Measurements from ENCODE around the gene C9orf57. TPM values are rescaled to one million over a fixed set of nuclear protein-coding genes. Genes with fewer than 3 reads are reported as not detected.
"Not testable (repeated sequence)": the region's sequence is repeated elsewhere in the genome, so short reads cannot be mapped to it uniquely, and the experiment has no call there.

Gene C9orf57
- total and polyA plus RNA-seq, 2 donors: 0.11 TPM; not detected in 1

DNA sequence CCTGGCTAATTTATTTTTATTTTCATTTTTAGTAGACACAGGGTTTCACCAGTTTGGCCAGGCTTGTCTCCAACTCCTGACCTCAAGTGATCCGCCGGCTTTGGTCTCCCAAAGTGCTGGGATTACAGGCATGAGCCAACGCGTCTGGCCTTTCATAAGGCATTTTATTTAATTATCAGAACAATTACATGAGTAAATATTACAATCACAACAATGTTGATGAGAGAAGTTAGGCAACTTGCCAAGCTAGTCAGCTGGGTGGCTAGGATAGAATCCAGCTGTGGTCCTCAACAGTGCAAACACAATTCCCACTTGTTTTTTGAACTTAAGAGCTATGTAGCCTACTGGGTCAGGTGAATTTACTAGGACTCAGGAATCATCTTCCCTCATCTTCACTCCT is 22.0 kb downstream of the C9orf57 start:
- H3K9me3 ChIP-seq (ENCODE audit: control insufficient read depth in 2 of 2, insufficient read depth in 1 of 2, low read length in 1 of 2): no peaks in the 10 kb centered on the region
- no peak overlapping the region for H3K27ac ChIP-seq (ENCODE audit: low read depth in 1 of 2, low read length in 1 of 2)
- no peaks in the 10 kb centered on the region for H3K27me3 ChIP-seq (ENCODE audit: control insufficient read depth in 2 of 2, insufficient read depth in 1 of 2, low read length in 1 of 2)
- H3K36me3 ChIP-seq (ENCODE audit: control insufficient read depth in 2 of 2, insufficient read depth in 2 of 2, low read length in 1 of 2): no peaks in the 10 kb centered on the region
- no peak overlapping the region for H3K4me3 ChIP-seq (ENCODE audit: low read length in 2 of 2)
- no peak for DNase-seq (ENCODE audit: low read depth in 6 of 9, low spot score in 9 of 9)
- no peaks in the 10 kb centered on the region for H3K4me1 ChIP-seq (ENCODE audit: control insufficient read depth in 2 of 2, insufficient read depth in 2 of 2, low read length in 2 of 2)
- 94% methylated on average over 4 of the region's 4 CpGs for WGBS

DNA sequence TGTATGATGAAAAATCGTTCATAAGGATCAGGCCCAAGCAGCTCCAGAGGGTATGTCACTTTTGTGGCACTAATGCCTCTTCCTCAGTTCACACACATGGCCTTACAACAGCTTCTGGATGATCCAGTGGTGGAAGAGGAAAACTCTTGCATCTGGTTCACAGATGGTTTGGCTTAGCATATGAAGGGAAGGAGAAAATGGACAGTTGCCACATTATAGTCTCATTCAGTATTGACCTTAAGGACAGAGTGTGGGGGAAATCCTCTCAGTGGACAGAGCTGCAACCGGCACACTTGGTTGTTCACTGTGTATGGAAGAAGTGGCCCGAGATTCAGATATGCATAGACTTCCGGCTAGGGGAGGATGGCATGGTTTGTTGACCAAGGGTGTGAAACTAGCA is 22.8 kb downstream of the C9orf57 start:
- Histone ChIP-seq H3K4me3 (ENCODE audit: low read length in 2 of 2) (no peak overlapping the region), H3K4me1 (ENCODE audit: control insufficient read depth in 2 of 2, insufficient read depth in 2 of 2, low read length in 2 of 2) (no peaks in the 10 kb centered on the region), H3K9me3 (ENCODE audit: control insufficient read depth in 2 of 2, insufficient read depth in 1 of 2, low read length in 1 of 2) (no peaks in the 10 kb centered on the region), H3K27ac (ENCODE audit: low read depth in 1 of 2, low read length in 1 of 2) (no peak overlapping the region), H3K27me3 (ENCODE audit: control insufficient read depth in 2 of 2, insufficient read depth in 1 of 2, low read length in 1 of 2) (no peaks in the 10 kb centered on the region), H3K36me3 (ENCODE audit: control insufficient read depth in 2 of 2, insufficient read depth in 2 of 2, low read length in 1 of 2) (no peaks in the 10 kb centered on the region)
- 93% methylated on average over 4 of the region's 4 CpGs for WGBS
- DNase-seq (ENCODE audit: low read depth in 6 of 9, low spot score in 9 of 9): no peak

DNA sequence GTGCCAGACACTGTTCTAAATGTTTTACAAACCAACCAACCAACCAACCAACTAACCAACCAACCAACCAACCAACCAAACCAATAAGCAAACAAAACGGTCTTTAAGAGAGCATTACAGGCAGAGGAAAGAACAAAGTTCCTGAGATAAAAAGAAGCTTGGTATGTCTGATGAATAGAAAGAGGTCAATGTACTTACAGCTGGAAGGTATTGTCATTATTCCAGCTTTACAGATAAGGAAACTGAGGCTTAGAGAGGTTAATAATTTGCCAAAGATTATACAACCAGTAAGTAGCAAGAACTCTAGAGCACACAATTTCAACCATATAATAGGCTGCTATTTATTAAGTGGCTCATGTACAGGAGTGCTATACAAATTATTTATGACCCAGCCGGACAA is 29.6 kb downstream of the C9orf57 start:
- no peaks in the 10 kb centered on the region for H3K36me3 ChIP-seq (ENCODE audit: control insufficient read depth in 2 of 2, insufficient read depth in 2 of 2, low read length in 1 of 2)
- H3K27ac ChIP-seq (ENCODE audit: low read depth in 1 of 2, low read length in 1 of 2): no peak overlapping the region
- no peak overlapping the region for H3K4me3 ChIP-seq (ENCODE audit: low read length in 2 of 2)
- WGBS: 94% methylated on average over 2 of the region's 2 CpGs
- H3K9me3 ChIP-seq (ENCODE audit: control insufficient read depth in 2 of 2, insufficient read depth in 1 of 2, low read length in 1 of 2): no peaks in the 10 kb centered on the region
- H3K4me1 ChIP-seq (ENCODE audit: control insufficient read depth in 2 of 2, insufficient read depth in 2 of 2, low read length in 2 of 2): no peaks in the 10 kb centered on the region
- DNase-seq (ENCODE audit: low read depth in 6 of 9, low spot score in 9 of 9): no peak
- no peaks in the 10 kb centered on the region for H3K27me3 ChIP-seq (ENCODE audit: control insufficient read depth in 2 of 2, insufficient read depth in 1 of 2, low read length in 1 of 2)

DNA sequence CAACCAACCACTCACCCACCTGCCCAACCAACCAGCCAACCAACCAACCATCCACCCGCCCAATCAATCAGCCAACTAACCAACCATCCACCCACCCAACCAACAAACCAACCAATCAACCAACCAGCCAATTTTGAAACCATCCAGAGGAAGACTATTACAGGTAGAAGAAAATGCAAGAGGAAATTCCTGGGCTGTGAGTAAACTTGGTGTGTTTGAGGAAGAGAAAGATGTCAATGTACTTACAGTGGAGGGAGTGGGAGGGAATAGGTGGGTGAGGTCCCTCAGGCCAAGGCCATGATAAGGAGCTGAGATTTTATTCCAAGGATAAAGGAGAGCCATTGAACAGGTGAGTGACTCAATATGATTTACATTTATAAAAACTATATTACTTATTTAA is 30.4 kb downstream of the C9orf57 start:
- no peaks in the 10 kb centered on the region for H3K36me3 ChIP-seq (ENCODE audit: control insufficient read depth in 2 of 2, insufficient read depth in 2 of 2, low read length in 1 of 2)
- H3K9me3 ChIP-seq (ENCODE audit: control insufficient read depth in 2 of 2, insufficient read depth in 1 of 2, low read length in 1 of 2): no peaks in the 10 kb centered on the region
- no peak overlapping the region for H3K4me3 ChIP-seq (ENCODE audit: low read length in 2 of 2)
- 100% methylated on average over 1 of the region's 1 CpG for WGBS
- H3K27me3 ChIP-seq (ENCODE audit: control insufficient read depth in 2 of 2, insufficient read depth in 1 of 2, low read length in 1 of 2): no peaks in the 10 kb centered on the region
- H3K27ac ChIP-seq (ENCODE audit: low read depth in 1 of 2, low read length in 1 of 2): no peak overlapping the region
- DNase-seq (ENCODE audit: low read depth in 6 of 9, low spot score in 9 of 9): no peak
- peaks cover 0 to 2% of the 10 kb centered on the region in 2 donors for H3K4me1 ChIP-seq (ENCODE audit: control insufficient read depth in 2 of 2, insufficient read depth in 2 of 2, low read length in 2 of 2)

GRCh38 chr9:72025906-72026305 is 34.5 kb downstream of the C9orf57 start:
- Histone ChIP-seq H3K4me1 (ENCODE audit: control insufficient read depth in 2 of 2, insufficient read depth in 2 of 2, low read length in 2 of 2) (peaks cover 0 to 5% of the 10 kb centered on the region in 2 donors), H3K4me3 (ENCODE audit: low read length in 2 of 2) (no peak overlapping the region), H3K27ac (ENCODE audit: low read depth in 1 of 2, low read length in 1 of 2) (no peak overlapping the region), H3K27me3 (ENCODE audit: control insufficient read depth in 2 of 2, insufficient read depth in 1 of 2, low read length in 1 of 2) (no peaks in the 10 kb centered on the region), H3K9me3 (ENCODE audit: control insufficient read depth in 2 of 2, insufficient read depth in 1 of 2, low read length in 1 of 2) (no peaks in the 10 kb centered on the region), H3K36me3 (ENCODE audit: control insufficient read depth in 2 of 2, insufficient read depth in 2 of 2, low read length in 1 of 2) (no peaks in the 10 kb centered on the region)
- DNase-seq (ENCODE audit: low read depth in 6 of 9, low spot score in 9 of 9): no peak
- 93% methylated on average over 3 of the region's 3 CpGs for WGBS

DNA sequence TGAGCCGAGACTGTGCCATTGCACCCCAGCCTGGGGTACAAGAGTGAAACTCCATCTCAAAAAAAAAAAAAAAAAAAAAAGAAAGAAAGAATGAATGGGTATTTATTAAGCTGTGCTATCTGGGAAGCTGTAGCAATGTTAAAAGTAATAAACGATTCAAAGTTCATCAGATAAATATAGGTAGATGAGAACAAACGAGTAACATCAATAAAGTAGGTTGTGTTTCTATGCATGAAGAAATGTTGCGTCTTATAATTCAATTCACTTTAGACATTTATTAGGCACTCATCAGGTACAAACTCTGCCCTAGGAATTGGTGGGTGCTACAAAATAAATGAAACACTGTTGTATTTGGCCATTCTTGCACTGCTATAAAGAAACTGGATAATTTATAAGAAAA is 36.8 kb downstream of the C9orf57 start:
- Histone ChIP-seq H3K27ac (ENCODE audit: low read depth in 1 of 2, low read length in 1 of 2) (no peak overlapping the region), H3K36me3 (ENCODE audit: control insufficient read depth in 2 of 2, insufficient read depth in 2 of 2, low read length in 1 of 2) (no peaks in the 10 kb centered on the region), H3K4me1 (ENCODE audit: control insufficient read depth in 2 of 2, insufficient read depth in 2 of 2, low read length in 2 of 2) (peaks cover 0 to 5% of the 10 kb centered on the region in 2 donors), H3K27me3 (ENCODE audit: control insufficient read depth in 2 of 2, insufficient read depth in 1 of 2, low read length in 1 of 2) (no peaks in the 10 kb centered on the region), H3K4me3 (ENCODE audit: low read length in 2 of 2) (no peak overlapping the region), H3K9me3 (ENCODE audit: control insufficient read depth in 2 of 2, insufficient read depth in 1 of 2, low read length in 1 of 2) (no peaks in the 10 kb centered on the region)
- no peak for DNase-seq (ENCODE audit: low read depth in 6 of 9, low spot score in 9 of 9)
- WGBS: 81% methylated on average over 4 of the region's 4 CpGs

- 95% methylated on average over 3 of the region's 3 CpGs for WGBS
- Histone ChIP-seq H3K4me3 (ENCODE audit: low read length in 2 of 2) (no peak overlapping the region), H3K27ac (ENCODE audit: low read depth in 1 of 2, low read length in 1 of 2) (no peak overlapping the region), H3K27me3 (ENCODE audit: control insufficient read depth in 2 of 2, insufficient read depth in 1 of 2, low read length in 1 of 2) (no peaks in the 10 kb centered on the region), H3K36me3 (ENCODE audit: control insufficient read depth in 2 of 2, insufficient read depth in 2 of 2, low read length in 1 of 2) (no peaks in the 10 kb centered on the region), H3K9me3 (ENCODE audit: control insufficient read depth in 2 of 2, insufficient read depth in 1 of 2, low read length in 1 of 2) (no peaks in the 10 kb centered on the region), H3K4me1 (ENCODE audit: control insufficient read depth in 2 of 2, insufficient read depth in 2 of 2, low read length in 2 of 2) (peaks cover 0 to 5% of the 10 kb centered on the region in 2 donors)
- no peak for DNase-seq (ENCODE audit: low read depth in 6 of 9, low spot score in 9 of 9)
Observed at GRCh38 chr9:72022841-72023240, 37.6 kb downstream of the C9orf57 start.

DNA sequence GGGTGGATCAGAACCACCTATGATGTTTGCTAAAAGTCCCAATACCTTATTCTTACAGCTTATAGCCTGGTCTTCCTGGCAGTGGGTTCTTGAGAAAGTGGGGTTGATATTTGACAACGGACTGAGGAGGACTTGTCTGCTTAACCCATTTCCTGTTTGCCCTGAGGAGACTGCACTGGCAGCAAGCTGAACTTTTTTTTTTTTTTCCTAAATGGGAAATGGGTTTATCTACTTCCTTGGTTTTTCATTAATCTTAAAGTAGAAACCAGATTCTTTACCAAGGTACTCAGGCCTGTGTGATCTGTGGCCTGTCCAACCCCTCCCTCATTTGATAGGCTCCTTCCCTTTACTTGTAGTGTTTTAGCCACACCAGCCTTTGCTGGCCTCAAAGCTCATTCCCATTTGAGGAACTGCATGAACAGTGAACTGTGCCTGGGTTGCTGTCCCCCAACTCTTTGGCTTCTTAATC is 47.1 kb downstream of the C9orf57 start:
- H3K36me3 ChIP-seq (ENCODE audit: control insufficient read depth in 2 of 2, insufficient read depth in 2 of 2, low read length in 1 of 2): no peaks in the 10 kb centered on the region
- no peaks in the 10 kb centered on the region for H3K9me3 ChIP-seq (ENCODE audit: control insufficient read depth in 2 of 2, insufficient read depth in 1 of 2, low read length in 1 of 2)
- H3K4me3 ChIP-seq (ENCODE audit: low read length in 2 of 2): no peak overlapping the region
- DNase-seq (ENCODE audit: low read depth in 6 of 9, low spot score in 9 of 9): peak in 1 of 9 donors; percentile 9
- no peaks in the 10 kb centered on the region for H3K27me3 ChIP-seq (ENCODE audit: control insufficient read depth in 2 of 2, insufficient read depth in 1 of 2, low read length in 1 of 2)
- H3K27ac ChIP-seq (ENCODE audit: low read depth in 1 of 2, low read length in 1 of 2): no peak overlapping the region
- no peaks in the 10 kb centered on the region for H3K4me1 ChIP-seq (ENCODE audit: control insufficient read depth in 2 of 2, insufficient read depth in 2 of 2, low read length in 2 of 2)
- 2% methylated on average over 1 of the region's 1 CpG for WGBS

- H3K4me3 ChIP-seq (ENCODE audit: low read length in 2 of 2): no peak overlapping the region
- H3K9me3 ChIP-seq (ENCODE audit: control insufficient read depth in 2 of 2, insufficient read depth in 1 of 2, low read length in 1 of 2): no peaks in the 10 kb centered on the region
- no peak overlapping the region for H3K27ac ChIP-seq (ENCODE audit: low read depth in 1 of 2, low read length in 1 of 2)
- 96% methylated on average over 4 of the region's 4 CpGs for WGBS
- no peak for DNase-seq (ENCODE audit: low read depth in 6 of 9, low spot score in 9 of 9)
- H3K4me1 ChIP-seq (ENCODE audit: control insufficient read depth in 2 of 2, insufficient read depth in 2 of 2, low read length in 2 of 2): no peaks in the 10 kb centered on the region
- no peaks in the 10 kb centered on the region for H3K36me3 ChIP-seq (ENCODE audit: control insufficient read depth in 2 of 2, insufficient read depth in 2 of 2, low read length in 1 of 2)
- H3K27me3 ChIP-seq (ENCODE audit: control insufficient read depth in 2 of 2, insufficient read depth in 1 of 2, low read length in 1 of 2): no peaks in the 10 kb centered on the region
Observed at GRCh38 chr9:72012646-72013045, 47.8 kb downstream of the C9orf57 start.

- H3K4me1 ChIP-seq (ENCODE audit: control insufficient read depth in 2 of 2, insufficient read depth in 2 of 2, low read length in 2 of 2); H3K4me3 ChIP-seq (ENCODE audit: low read length in 2 of 2); H3K27me3 ChIP-seq (ENCODE audit: control insufficient read depth in 2 of 2, insufficient read depth in 1 of 2, low read length in 1 of 2); H3K36me3 ChIP-seq (ENCODE audit: control insufficient read depth in 2 of 2, insufficient read depth in 2 of 2, low read length in 1 of 2); H3K9me3 ChIP-seq (ENCODE audit: control insufficient read depth in 2 of 2, insufficient read depth in 1 of 2, low read length in 1 of 2); DNase-seq (ENCODE audit: low read depth in 6 of 9, low spot score in 9 of 9); H3K27ac ChIP-seq (ENCODE audit: low read depth in 1 of 2, low read length in 1 of 2): not testable (repeated sequence)
- WGBS: 92% methylated on average over 20 of the region's 20 CpGs
Observed at GRCh38 chr9:72007726-72008125, 52.7 kb downstream of the C9orf57 start.

Data from thymus (tissue), 11 donors.